H1 (cell line): Measurements from ENCODE around the gene GPSM1. TPM values are rescaled to one million over a fixed set of nuclear protein-coding genes. Genes with fewer than 3 reads are reported as not detected.

ENCODE experiments used
- BRCA1 ChIP-seq: IDR thresholded peaks from 2 replicates; pipeline ENCODE4 v1.6.1; 2012; ENCODE audit warnings: low read depth, low read length, improper control_type of control experiment
- CTBP2 ChIP-seq: IDR thresholded peaks from 2 replicates; pipeline ENCODE4 v1.7.0; 2011; ENCODE audit warnings: borderline replicate concordance, mild to moderate bottlenecking, moderate library complexity, mixed read lengths, low read length; ENCODE audit not compliant: insufficient read depth, insufficient read length
- TCF12 ChIP-seq: IDR thresholded peaks from 2 replicates; pipeline ENCODE4 v1.6.1; 2011; ENCODE audit warnings: low read depth, mild to moderate bottlenecking, low read length
- polyA plus RNA-seq, 7 experiments: library from polyadenylated mRNA; depleted of rRNA in 3 of 7; stranded (reverse) in 5 of 7; unstranded in 2 of 7; fragments of >200 nt in 5 of 7; fragments of 200-250 nt in 2 of 7; gene quantifications; 1 replicate in 5 of 7; 2 replicates in 1 of 7; 4 replicates in 1 of 7; pipeline versions ENCODE4 v1.2.1 to v1.2.3, GENCODE V29; 2011 to 2013; ENCODE audit warnings: missing spikeins in 2 of 7, mixed read lengths in 2 of 7
- total RNA-seq: library from RNA; stranded (reverse); fragmentation: NEBNext Ultra II Directional; extraction: Animal tissue kit (Norgen Biotek cat#: 25700); gene quantifications from 2 replicates; pipeline ENCODE4 v1.2.1, GENCODE V29; 2021

Gene GPSM1
- total and polyA plus RNA-seq, 2 of the 8 experiments (the other 6 are each of a cell fraction or from before 2014, with no cell fraction given), result 12.8 to 18.0 TPM

DNA sequence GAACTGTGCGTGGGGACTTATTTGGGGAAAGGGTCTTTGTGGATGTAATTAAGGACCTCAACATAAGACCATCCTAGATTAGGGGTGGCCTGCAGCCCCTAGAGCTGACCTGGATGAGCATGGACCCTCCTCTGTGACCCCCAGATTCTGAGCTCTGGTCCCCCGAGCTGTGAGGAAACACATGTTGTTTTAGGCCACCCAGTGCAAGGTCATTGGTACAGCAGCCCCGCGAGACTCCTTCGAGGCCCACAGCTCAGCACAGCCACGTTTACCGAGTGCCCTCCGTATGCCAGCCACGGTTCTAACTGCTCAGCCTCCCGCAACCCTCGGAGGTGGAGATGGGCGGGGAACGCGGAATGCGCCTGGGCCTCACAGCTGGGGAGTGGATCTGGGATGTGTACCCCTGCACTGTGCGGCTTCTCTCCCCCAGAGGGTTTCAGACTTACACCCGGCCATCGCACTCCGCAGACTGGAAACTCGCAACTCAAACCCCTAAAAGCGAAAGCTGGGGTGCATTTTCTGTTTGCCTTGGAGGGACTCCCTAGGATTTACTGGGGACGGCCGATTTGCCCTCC lies 4.5 kb upstream of the GPSM1 start (continued):
- TF ChIP-seq CTBP2 (no peak), TCF12 (no peak), BRCA1 (no peak)
